Measurements from ENCODE around the gene YARS1.

GRCh38 chr1:32757213-32757895, 59.8 kb downstream of the YARS1 start:
- TF ChIP-seq, protein P1, sequence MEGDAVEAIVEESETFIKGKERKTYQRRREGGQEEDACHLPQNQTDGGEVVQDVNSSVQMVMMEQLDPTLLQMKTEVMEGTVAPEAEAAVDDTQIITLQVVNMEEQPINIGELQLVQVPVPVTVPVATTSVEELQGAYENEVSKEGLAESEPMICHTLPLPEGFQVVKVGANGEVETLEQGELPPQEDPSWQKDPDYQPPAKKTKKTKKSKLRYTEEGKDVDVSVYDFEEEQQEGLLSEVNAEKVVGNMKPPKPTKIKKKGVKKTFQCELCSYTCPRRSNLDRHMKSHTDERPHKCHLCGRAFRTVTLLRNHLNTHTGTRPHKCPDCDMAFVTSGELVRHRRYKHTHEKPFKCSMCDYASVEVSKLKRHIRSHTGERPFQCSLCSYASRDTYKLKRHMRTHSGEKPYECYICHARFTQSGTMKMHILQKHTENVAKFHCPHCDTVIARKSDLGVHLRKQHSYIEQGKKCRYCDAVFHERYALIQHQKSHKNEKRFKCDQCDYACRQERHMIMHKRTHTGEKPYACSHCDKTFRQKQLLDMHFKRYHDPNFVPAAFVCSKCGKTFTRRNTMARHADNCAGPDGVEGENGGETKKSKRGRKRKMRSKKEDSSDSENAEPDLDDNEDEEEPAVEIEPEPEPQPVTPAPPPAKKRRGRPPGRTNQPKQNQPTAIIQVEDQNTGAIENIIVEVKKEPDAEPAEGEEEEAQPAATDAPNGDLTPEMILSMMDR (IDR thresholded peaks at IDR 0.05; ENCODE audit: low read depth, low read length, poor library complexity, severe bottlenecking), result no peak
- no peak for TF ChIP-seq EZH2phosphoT487 (IDR thresholded peaks at IDR 0.05; ENCODE audit: borderline replicate concordance, low read length)
